Left colon (tissue), 2 donors: ENCODE data around the gene PTPRG. TPM values are rescaled to one million over a fixed set of nuclear protein-coding genes. Genes with fewer than 3 reads are reported as not detected.
A peak's percentile ranks its signal among the peaks of the same experiment; 100 is the strongest.

Experiments used
- ATAC-seq: fragments of 200-7000 bp; cut with Tn5 transposase; one replicate; pipeline ENCODE4 v1.9.1; 2020; ENCODE audit warnings: mild to moderate bottlenecking, moderate library complexity
- DNase-seq, 2 donors: peaks; one replicate each; pipeline ENCODE4 v3.0.0-alpha.2; 2020
- intact Hi-C, 2 donors: fragments of 100-400 bp; cut with DNase I in 1 of 2; cut with micrococcal nuclease in 1 of 2; formaldehyde crosslinking; loops; one replicate each; pipeline versions ENCODE4 v1.11.2 to v1.14.0; 2022; cut with DNase I, micrococcal nuclease
- total RNA-seq, 2 donors: library from RNA; stranded (reverse); fragmentation: NEBNext Ultra II Directional; extraction: Animal tissue kit (Norgen Biotek cat#: 25700); gene quantifications; one replicate each; pipeline ENCODE4 v1.2.1, GENCODE V29; 2021
- donor health status: DM: no; HTN: no; CAD: no.
- donor health status: DM: yes; HTN: yes; CAD: no.

Gene PTPRG
- total RNA-seq, 2 donors from 2014 or later: 26.0 to 33.4 TPM

- ATAC-seq (no peak), DNase-seq (no peak)
- intact Hi-C loops: no loop called here
These were observed 283.0 kb downstream of the PTPRG start for GRCh38 chr3:61844346-61844745.

GRCh38 chr3:61846488-61846887 is 285.1 kb downstream of the PTPRG start:
- DNase-seq: no peak
- ATAC-seq: no peak
- intact Hi-C loops: no loop called here

GRCh38 chr3:61847784-61848462 is 286.6 kb downstream of the PTPRG start:
- DNase-seq (peak; percentile 50 to 68), ATAC-seq (peak; percentile 90)
- intact Hi-C loops: no loop called here

- DNase-seq: no peak
- intact Hi-C loops: no loop called here
- ATAC-seq: peak; percentile 39
These were observed 287.5 kb downstream of the PTPRG start for GRCh38 chr3:61848885-61849284.

- intact Hi-C loops: loop anchor here in 1 of 2 donors (10.0 kb wide), 1 partner anchor 289 kb away; the partner anchor contains the start of gene PTPRG
- ATAC-seq (no peak), DNase-seq (no peak)
These were observed 292.5 kb downstream of the PTPRG start for GRCh38 chr3:61853912-61854311.

DNA sequence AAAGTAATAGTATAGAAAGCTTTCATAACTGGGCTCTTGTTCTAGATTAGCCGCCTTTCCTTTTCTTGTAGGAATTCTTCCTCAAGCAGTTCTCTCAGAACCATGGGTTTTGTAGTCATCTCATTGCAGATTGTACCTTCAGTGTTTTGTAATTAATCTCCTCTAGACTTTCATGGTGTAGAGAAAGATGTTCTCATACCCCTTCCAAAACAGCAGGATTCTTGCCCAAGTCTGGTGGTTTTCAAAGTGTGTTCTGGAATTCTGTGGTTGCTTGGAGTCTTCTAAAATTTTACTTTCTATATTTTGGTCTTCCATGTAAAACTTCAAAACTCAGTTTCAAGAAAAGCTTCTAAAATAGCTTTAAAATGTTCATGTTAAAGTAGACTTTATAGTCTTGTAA is 293.8 kb downstream of the PTPRG start:
- DNase-seq: no peak
- no peak for ATAC-seq
- intact Hi-C loops: loop anchor here in 1 of 2 donors (10.0 kb wide), 1 partner anchor 290 kb away; the partner anchor contains the start of gene PTPRG

DNA sequence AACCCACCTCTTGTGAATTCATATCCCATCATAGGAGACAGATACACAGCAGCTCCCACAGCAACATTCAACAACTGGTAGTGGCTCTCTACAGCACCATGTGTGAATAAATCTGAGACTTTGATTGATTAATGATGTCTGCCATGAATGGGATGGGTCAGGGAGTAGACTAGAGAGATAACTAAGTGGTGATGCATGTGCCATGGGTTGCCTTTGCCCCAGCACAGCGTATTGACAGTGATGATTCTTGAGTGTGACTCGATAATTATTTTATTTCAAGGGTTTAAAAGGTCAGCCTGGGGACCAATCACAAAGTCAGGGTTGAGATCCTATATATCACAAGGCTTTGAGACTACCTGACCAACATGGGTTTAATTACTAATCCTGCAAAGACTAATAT is 295.9 kb downstream of the PTPRG start:
- peak; percentile 51 for ATAC-seq
- no peak for DNase-seq
- intact Hi-C loops: loop anchor here in 1 of 2 donors (10.0 kb wide), 1 partner anchor 292 kb away; the partner anchor contains the start of gene PTPRG

GRCh38 chr3:61858054-61858453 is 296.7 kb downstream of the PTPRG start:
- intact Hi-C loops: loop anchor here in 1 of 2 donors (10.0 kb wide), 1 partner anchor 293 kb away; the partner anchor contains the start of gene PTPRG
- peak; percentile 69 for ATAC-seq
- no peak for DNase-seq

DNA sequence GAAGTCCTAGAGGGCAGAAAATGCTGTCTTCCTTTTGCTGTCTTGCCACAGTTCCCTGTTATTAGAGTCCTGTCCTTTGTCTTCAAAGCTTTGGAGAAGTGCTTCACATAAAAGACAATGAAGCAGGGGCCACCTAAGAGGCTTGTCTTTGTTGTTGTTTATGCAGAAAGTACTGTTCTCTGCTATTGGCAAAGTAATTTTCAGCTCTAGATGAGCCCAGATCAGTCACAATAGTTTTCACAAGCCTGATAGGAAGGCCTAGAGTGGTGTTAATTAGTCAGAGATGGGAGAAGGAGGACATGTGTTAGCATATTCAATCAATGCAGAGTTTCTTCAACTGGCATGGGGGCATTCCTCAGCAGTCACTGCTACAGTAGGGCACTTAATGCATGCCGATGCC is 300.0 kb downstream of the PTPRG start:
- ATAC-seq (no peak), DNase-seq (no peak)
- intact Hi-C loops: no loop called here

- intact Hi-C loops: no loop called here
- DNase-seq (no peak), ATAC-seq (peak; percentile 86)
These were observed 301.4 kb downstream of the PTPRG start for GRCh38 chr3:61862614-61863289.

DNA sequence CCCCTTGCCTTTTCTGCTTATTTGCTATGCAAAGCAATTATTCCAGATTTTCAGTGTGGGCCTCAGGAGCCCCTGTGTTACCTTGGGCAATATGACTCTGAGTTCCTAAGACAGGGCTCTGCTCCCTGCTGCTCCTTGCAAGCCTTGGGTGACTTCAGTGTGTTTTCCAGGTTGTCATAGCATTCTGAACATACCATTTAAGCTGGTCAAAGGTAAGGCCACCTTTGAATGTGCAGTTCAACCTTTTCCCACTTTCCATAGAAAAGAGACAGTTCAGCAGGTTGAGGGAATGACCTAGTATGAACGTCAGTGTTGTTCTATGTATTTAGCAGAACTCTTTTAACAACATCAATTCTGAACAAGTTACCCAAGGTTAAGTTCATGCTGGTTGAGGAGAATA is 302.2 kb downstream of the PTPRG start:
- DNase-seq: no peak
- intact Hi-C loops: no loop called here
- no peak for ATAC-seq

GRCh38 chr3:61864886-61865285 is 303.5 kb downstream of the PTPRG start:
- ATAC-seq (no peak), DNase-seq (no peak)
- intact Hi-C loops: no loop called here

DNA sequence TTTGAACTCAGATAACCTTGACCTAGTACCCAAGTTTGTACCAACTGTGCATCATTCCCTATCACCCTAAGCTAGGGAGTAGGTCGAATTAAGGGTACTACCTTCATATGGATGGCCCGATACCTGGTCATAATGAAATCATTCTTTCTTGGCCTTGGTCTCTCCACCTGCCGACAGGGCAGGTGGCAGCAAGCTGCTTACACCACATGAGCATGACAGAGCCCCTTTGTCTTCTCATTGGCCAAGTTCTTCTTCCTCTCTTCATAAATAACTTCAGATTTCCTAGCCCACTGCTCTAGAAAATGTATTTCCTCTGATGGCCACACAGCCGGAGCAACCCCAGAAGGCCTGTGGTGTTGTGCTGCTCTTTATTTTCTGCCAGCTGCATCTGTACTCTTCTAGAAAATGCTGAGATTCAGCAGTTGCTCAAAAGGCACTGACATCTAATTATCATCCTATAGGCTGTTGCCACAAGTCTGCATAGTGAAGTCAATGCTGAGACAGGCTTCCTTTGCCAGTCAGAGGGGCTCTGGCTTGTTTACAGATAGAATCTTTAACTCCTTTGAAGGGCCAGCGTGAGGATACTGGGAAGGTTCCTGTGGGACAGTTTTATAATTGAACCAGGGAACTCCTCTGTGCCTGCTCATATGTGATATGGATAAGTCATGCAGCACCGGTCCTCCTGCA is 304.2 kb downstream of the PTPRG start:
- intact Hi-C loops: no loop called here
- no peak for ATAC-seq
- no peak for DNase-seq

DNA sequence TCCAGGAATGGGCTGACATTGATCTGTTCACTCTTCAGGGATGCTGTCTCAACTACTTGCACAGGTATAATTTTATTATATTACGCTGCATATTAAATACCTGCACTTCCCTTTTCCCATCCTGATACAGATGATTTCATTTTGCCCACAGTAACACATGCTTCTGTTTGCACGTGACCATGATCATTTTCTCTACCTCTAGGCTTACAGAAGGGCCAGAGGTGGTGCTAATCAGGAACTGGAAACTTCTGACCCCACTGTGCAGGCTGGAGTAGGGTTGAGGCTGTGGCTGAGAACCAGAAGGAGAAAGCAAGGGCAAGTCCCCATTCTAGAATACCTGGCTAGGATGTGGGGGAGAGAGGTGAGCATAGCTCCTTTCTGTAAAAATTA is 304.8 kb downstream of the PTPRG start:
- DNase-seq (no peak), ATAC-seq (no peak)
- intact Hi-C loops: no loop called here

DNA sequence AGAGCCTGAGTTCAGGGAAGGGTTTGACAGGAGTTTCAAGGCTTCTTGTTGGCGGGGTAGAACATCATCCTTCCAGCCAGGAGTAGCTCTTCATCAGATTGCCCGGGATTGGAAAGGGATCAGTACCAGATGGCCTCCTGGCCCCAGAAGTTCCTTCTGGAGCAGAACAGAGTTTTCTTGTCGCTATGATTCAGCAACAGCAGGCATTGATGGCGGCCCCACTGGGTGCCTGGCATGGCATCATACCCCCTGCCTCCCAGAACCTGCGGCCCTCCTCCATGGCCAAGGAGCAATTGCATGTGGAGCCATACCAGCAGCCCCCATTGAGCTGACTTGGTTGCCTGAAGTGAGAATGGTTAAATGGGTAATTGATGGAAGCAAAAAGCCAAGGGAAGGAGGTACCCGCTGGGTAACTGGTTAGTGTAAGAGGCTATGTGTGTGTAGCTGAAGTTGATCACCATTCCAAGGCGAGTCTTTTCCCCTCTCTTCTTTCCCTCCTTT is 305.6 kb downstream of the PTPRG start:
- ATAC-seq: no peak
- intact Hi-C loops: no loop called here

DNA sequence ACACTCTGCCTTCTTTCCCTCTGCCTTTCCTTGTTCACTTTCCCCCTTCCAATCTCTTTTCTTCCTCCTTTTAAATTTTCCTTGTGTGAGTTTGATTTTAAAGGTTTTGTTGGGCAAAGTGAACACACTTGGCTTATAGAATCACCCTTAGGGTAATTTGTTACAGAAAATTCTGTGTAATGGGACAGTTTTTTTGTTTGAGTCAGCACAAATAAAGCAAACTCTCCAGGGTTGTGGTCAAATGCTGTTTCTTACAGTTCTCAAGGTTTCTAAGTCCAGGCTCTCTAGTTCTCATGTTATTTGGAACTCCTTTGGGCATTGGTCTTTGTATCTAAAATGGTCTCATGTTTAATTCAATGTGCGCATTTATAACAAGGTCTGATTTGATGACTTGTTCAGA is 307.1 kb downstream of the PTPRG start:
- no peak for DNase-seq
- intact Hi-C loops: no loop called here
- no peak for ATAC-seq

More for the DNA sequence above, 305.6 kb downstream of the PTPRG start:
- no peak for DNase-seq

DNA sequence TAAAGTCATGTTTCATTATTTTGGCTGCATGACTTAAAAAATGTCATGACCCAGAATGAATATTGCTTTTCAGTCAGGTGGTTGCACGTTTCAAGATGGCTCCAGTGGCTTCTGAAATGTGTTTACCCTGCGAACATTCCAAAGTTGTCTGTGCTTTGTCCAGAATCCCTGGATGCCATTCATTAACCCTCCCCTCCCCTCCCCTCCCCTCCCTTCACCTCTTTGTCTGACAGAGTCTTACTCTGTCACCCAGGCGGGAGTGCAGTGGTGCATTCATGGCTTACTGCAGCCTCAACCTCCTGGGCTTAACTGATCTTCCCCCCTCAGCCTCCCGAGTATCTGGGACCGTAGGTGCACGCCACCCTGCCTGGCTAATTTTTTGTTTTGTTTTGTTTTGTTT is 308.0 kb downstream of the PTPRG start:
- ATAC-seq (no peak), DNase-seq (no peak)
- intact Hi-C loops: no loop called here

- intact Hi-C loops: no loop called here
- ATAC-seq: no peak
- DNase-seq: no peak
These were observed 310.3 kb downstream of the PTPRG start for GRCh38 chr3:61871644-61872043.

DNA sequence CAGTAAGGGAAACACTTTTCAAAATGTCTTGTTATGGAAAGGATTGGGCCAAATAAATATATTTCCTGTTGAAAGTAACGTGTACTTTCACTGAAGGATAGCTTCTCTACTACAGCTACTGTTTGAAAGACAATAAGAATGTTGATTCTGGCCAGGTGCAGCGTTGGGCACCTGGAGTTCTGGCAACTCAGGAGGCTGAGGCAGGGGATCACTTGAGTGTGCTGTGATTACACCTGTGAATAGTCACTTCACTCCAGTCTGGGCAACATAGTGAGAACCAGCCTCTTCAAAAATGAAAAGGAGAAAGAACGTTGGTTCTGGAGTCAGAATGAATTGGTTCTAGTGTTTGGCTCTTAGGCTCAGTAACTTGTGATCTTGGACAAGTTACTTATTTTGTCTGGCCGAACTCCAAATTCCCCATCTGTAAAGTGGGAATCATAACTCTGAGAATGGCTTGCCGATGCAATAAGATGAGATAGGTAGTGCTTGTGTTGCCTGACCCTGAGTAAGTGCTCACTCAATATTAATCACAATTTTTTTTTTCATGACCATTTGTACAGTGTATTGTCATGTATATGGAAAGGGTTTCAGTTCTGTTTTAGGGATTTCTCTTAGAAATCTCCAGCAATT is 310.8 kb downstream of the PTPRG start:
- intact Hi-C loops: no loop called here
- DNase-seq: no peak
- ATAC-seq: no peak
